ENCODE measurements around the gene TAF7L.

TAF7L gene

GRCh38 chrX:101274198-101274597, 16.9 kb downstream of the TAF7L start:
- no peak for TF ChIP-seq CTCF (IDR thresholded peaks at IDR 0.05; ENCODE audit: insufficient read depth, low read depth, low read length, missing control alignments)
- no peak for DNase-seq (ENCODE audit: low read depth)
- no peak overlapping the region for H3K4me3 ChIP-seq (ENCODE audit: low read depth, low read length)

- H3K4me3 ChIP-seq (ENCODE audit: low read depth, low read length) = no peak overlapping the region
- no peak for DNase-seq (ENCODE audit: low read depth)
- no peak for TF ChIP-seq CTCF (IDR thresholded peaks at IDR 0.05; ENCODE audit: insufficient read depth, low read depth, low read length, missing control alignments)
These were observed 25.2 kb downstream of the TAF7L start for GRCh38 chrX:101265869-101266428.

GRCh38 chrX:101263766-101264165, 27.4 kb downstream of the TAF7L start:
- no peak for TF ChIP-seq CTCF (IDR thresholded peaks at IDR 0.05; ENCODE audit: insufficient read depth, low read depth, low read length, missing control alignments)
- H3K4me3 ChIP-seq (ENCODE audit: low read depth, low read length) = no peak overlapping the region
- no peak for DNase-seq (ENCODE audit: low read depth)

GRCh38 chrX:101262590-101262989, 28.5 kb downstream of the TAF7L start:
- DNase-seq (ENCODE audit: low read depth) = no peak
- no peak overlapping the region for H3K4me3 ChIP-seq (ENCODE audit: low read depth, low read length)
- TF ChIP-seq CTCF (IDR thresholded peaks at IDR 0.05; ENCODE audit: insufficient read depth, low read depth, low read length, missing control alignments) = no peak

GRCh38 chrX:101260435-101260834, 30.7 kb downstream of the TAF7L start:
- peak; percentile 0 for DNase-seq (ENCODE audit: low read depth)

GRCh38 chrX:101258259-101258581, 32.9 kb downstream of the TAF7L start:
- no peak for DNase-seq (ENCODE audit: low read depth)
- H3K4me3 ChIP-seq (ENCODE audit: low read depth, low read length) = no peak overlapping the region
- TF ChIP-seq CTCF (IDR thresholded peaks at IDR 0.05; ENCODE audit: insufficient read depth, low read depth, low read length, missing control alignments) = no peak

More at GRCh38 chrX:101260435-101260834, 30.7 kb downstream of the TAF7L start:
- H3K4me3 ChIP-seq (ENCODE audit: low read depth, low read length) = no peak overlapping the region
- peak; percentile 11 for TF ChIP-seq CTCF (IDR thresholded peaks at IDR 0.05; ENCODE audit: insufficient read depth, low read depth, low read length, missing control alignments)
